Activated T-helper 2 cell treated with anti-CD3 and anti-CD28 coated beads, Interferon-gamma antibody, Interleukin-2, Interleukin-4, amounts not matched to agents 10 μg/mL and 5 μg/mL and 100 μg/mL, durations not matched to agents 14 hours and 24 hours and 36 hours (primary cell): ENCODE results near the gene ZBTB42. TPM values are rescaled to one million over a fixed set of nuclear protein-coding genes. Genes with fewer than 3 reads are reported as not detected.

ENCODE experiments used
- DNase-seq: peaks from one replicate; pipeline ENCODE4 v3.0.0; 2021; ENCODE audit warnings: low spot score
- H3K27ac Mint-ChIP-seq: one replicate; pipeline ENCODE4 v1.8.0; 2021; ENCODE audit warnings: mixed read lengths
- H3K27me3 Mint-ChIP-seq: one replicate; pipeline ENCODE4 v1.8.0; 2021; ENCODE audit warnings: low read depth, mixed read lengths
- H3K36me3 Mint-ChIP-seq: one replicate; pipeline ENCODE4 v1.8.0; 2021; ENCODE audit warnings: low read depth, mixed read lengths
- H3K4me1 Mint-ChIP-seq: one replicate; pipeline ENCODE4 v1.8.0; 2021; ENCODE audit warnings: low read depth, mixed read lengths
- H3K4me3 Mint-ChIP-seq: one replicate; pipeline ENCODE4 v1.8.0; 2021; ENCODE audit warnings: low read depth, mild to moderate bottlenecking, moderate library complexity, mixed read lengths
- H3K9me3 Mint-ChIP-seq: one replicate; pipeline ENCODE4 v1.8.0; 2021; ENCODE audit warnings: mixed read lengths
- intact Hi-C: fragments of 100-400 bp; cut with micrococcal nuclease; formaldehyde crosslinking; loops from one replicate; pipeline ENCODE4 v1.15.1; 2023
- total RNA-seq: library from RNA; stranded (reverse); gene quantifications from 2 replicates; pipeline ENCODE4 v1.2.3, GENCODE V29; 2022

Gene ZBTB42
- total RNA-seq, 1 donor from 2014 or later = 5.4 TPM

DNA sequence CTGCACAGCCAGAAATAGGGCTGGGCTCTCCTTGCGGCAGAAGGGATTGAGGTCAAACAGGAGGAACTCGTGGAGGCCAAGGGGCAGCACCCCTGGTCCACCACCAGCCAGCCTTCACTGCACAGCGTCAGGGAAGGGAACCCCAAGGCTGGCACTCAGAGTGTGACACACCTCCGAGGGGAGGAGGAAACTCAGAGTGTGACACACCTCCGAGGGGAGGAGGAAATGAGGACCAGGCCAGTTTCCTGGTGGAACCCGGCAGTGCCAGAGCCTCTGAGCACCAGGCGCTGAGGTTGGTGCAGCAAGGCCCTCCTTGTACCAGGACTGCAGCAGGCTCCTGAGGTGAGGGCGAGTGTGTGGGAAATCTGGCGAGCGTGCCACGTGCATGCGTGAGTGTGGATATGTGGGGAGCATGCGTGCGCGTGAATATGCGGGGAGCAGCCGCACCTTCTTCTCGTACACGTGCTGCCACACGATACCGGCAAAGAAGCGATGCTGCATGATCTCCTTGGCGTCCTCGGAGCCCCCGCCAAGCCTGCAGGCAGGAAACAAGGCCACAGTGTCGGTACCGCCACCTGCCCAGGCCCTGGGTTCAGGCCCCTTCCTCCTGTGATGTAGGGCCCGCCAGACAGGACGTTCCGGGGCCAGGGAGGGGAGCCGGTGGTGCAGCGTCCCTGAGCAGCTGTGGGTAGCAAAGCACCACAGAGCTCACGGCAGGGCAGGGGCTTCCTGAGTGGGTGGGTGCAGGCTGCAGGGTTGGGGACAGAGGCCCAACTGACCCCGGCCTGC, 28.8 kb upstream of the ZBTB42 start:
- peaks cover 58% of the 10 kb centered on the region for H3K36me3 Mint-ChIP-seq
- H3K4me1 Mint-ChIP-seq = peaks cover 4% of the 10 kb centered on the region
- H3K4me3 Mint-ChIP-seq = no peak overlapping the region
- H3K27me3 Mint-ChIP-seq = no peaks in the 10 kb centered on the region
- peaks cover 3% of the 10 kb centered on the region for H3K9me3 Mint-ChIP-seq
- DNase-seq = no peak
- intact Hi-C loops = no loop called here
- H3K27ac Mint-ChIP-seq = no peak overlapping the region

DNA sequence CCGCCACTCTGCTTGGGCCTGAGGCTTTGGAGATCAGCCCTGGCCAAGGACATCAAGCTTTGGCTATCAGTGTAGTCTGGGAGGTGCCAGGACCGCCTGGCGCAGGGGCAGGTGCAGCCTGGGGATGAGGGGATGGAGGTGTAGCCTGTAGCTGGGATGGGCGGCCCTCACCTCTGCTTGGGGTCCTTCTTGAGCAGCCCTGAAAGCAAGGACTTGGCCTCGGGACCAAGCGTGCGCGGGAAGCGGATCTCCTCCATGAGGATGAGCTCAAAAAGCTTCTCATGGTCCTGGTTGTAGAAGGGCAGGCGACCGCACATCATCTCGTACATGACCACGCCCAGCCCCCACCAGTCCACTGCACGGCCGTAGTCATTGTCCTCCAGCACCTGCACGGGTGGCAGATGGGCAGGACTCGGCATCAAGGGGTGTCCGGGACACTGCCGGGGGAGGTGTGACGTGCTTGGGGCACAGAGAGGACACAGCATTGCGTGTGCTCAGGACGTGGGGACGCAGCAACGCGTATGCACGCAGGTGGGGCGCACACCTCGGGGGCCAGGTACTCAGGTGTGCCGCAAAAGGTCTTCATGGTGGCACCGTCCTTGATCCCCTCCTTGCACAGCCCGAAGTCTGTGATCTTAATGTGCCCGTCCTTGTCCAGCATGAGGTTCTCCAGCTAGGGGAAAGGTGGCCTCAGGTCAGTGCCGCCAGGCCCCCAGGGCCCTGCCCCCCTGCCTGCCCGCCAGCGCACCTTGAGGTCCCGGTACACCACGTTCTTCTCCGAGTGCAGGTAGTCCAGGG, 28.0 kb upstream of the ZBTB42 start:
- H3K4me1 Mint-ChIP-seq = peaks cover 4% of the 10 kb centered on the region
- intact Hi-C loops = no loop called here
- no peak for DNase-seq
- no peaks in the 10 kb centered on the region for H3K27me3 Mint-ChIP-seq
- H3K4me3 Mint-ChIP-seq = no peak overlapping the region
- H3K27ac Mint-ChIP-seq = no peak overlapping the region
- H3K9me3 Mint-ChIP-seq = peaks cover 3% of the 10 kb centered on the region
- H3K36me3 Mint-ChIP-seq = peaks cover 61% of the 10 kb centered on the region

DNA sequence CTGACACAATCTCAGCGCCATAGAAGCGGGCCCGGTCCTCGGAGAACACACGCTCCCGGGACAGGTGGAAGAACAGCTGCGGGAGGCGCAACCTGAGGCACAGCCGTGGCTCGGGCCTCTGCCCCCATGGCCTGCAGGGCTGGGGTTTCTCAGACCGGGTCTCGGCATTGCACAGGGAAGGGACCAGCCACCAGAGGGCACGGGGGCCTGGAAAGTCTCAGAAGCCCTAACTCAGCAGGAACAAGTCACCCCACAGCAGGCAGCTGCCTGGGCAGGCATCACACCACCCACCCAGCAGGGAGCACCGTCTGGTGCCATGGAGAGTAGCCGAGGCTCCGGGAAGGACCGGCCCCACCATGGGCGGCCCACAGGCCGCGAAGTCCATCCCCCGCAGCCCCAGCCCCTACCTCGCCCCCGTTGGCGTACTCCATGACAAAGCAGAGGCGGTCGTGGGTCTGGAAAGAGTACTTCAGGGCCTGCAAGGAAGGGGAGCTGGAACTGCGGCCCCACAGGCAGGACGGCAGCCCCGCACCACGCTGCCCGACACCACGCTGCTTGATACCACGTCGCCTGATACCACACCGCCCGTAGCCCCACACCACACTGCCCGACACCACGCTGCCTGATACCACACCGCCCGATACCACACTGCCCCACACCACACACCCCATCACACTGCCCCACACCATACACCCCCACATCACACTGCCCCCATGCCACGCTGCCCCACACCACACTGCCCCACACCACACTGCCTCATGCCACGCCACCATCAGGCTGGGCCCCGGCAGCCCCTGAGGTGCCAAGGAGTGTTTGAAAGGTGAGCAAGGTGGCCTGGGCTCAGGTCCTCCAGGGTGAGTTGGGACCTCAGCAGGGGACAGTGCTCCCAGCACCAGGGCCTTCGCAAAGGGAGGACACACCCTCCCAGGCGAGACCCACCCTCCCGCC, 27.1 kb upstream of the ZBTB42 start:
- Mint-ChIP-seq H3K27ac (no peak overlapping the region), H3K4me3 (no peak overlapping the region), H3K4me1 (peaks cover 4% of the 10 kb centered on the region), H3K36me3 (peaks cover 61% of the 10 kb centered on the region), H3K9me3 (peaks cover 3% of the 10 kb centered on the region), H3K27me3 (no peaks in the 10 kb centered on the region)
- DNase-seq = no peak
- intact Hi-C loops = no loop called here

DNA sequence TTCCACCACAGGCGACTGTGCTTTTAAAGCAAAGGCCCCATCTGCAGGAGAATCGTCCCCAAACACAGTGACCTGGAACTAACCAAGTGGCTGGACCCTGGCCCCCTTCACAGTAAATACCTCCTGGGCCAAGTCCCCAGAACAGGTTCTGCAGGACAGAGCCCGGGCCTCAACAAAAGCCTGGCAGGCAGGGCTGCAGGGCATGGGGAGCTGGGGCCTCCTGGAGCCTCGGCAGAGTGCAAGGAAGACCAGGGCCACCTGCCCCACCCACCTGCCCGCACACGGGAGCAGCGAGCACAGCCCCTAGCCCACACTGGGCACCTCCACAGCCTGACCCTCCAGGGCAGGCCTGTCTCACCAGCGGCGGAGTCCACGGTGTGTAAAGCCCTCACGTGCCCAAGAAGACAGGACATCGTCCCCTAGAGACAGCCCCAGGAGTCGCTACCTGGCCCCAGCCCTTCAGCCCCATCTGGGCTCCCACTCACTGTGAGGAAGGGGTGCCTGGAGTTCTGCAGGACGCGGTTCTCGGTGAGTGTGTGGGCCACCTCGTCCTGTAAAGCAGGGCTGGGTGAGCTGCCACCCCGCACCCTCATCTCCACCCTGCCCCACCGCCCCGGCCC, 26.3 kb upstream of the ZBTB42 start:
- peaks cover 1% of the 10 kb centered on the region for H3K4me1 Mint-ChIP-seq
- no peaks in the 10 kb centered on the region for H3K27me3 Mint-ChIP-seq
- H3K4me3 Mint-ChIP-seq = no peak overlapping the region
- peaks cover 3% of the 10 kb centered on the region for H3K9me3 Mint-ChIP-seq
- peaks cover 57% of the 10 kb centered on the region for H3K36me3 Mint-ChIP-seq
- no peak for DNase-seq
- intact Hi-C loops = no loop called here
- no peak overlapping the region for H3K27ac Mint-ChIP-seq

DNA sequence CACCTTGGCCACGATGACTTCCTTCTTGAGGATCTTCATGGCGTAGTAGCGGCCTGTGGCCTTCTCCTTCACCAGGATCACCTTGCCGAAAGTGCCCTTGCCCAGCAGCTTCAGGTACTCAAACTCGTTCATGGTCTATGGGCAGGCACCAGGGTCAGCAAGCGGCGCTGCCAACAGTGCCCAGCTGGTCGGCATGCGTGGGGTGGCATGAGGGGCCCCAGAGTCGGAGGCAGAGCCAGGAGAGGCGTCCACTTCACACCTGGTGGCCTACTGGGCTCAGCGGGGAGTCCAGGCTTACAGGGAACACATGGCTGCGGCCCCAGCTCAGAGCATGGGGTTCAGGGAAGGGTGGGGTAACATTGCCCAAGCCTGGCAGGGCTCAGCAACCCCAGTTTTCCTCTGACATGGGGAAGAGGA, 25.8 kb upstream of the ZBTB42 start:
- Mint-ChIP-seq H3K36me3 (peaks cover 52% of the 10 kb centered on the region), H3K4me3 (no peak overlapping the region), H3K27ac (no peak overlapping the region), H3K27me3 (no peaks in the 10 kb centered on the region), H3K4me1 (no peaks in the 10 kb centered on the region), H3K9me3 (peaks cover 3% of the 10 kb centered on the region)
- DNase-seq = no peak
- intact Hi-C loops = no loop called here

DNA sequence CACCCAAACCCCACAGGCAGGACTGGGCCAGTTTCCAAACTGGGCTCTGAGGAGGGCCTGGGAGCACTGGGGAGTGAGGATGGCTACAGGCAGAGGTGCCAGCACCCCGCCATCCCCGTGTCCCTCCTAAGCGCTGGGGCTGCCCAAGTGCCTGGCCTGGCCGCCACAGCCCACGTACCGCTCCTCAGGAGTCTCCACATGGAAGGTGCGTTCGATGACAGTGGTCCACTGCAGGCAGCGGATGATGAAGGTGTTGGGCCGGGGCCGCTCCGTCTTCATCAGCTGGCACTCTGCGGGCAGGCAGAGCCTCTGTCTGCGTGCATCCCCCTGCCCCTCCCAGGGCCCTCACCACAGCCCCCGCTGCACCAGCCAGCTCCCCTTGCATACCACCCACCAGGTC, 24.4 kb upstream of the ZBTB42 start:
- Mint-ChIP-seq H3K36me3 (peaks cover 40% of the 10 kb centered on the region), H3K9me3 (no peaks in the 10 kb centered on the region), H3K4me3 (no peak overlapping the region), H3K27ac (no peak overlapping the region), H3K27me3 (no peaks in the 10 kb centered on the region), H3K4me1 (no peaks in the 10 kb centered on the region)
- no peak for DNase-seq
- intact Hi-C loops = no loop called here

DNA sequence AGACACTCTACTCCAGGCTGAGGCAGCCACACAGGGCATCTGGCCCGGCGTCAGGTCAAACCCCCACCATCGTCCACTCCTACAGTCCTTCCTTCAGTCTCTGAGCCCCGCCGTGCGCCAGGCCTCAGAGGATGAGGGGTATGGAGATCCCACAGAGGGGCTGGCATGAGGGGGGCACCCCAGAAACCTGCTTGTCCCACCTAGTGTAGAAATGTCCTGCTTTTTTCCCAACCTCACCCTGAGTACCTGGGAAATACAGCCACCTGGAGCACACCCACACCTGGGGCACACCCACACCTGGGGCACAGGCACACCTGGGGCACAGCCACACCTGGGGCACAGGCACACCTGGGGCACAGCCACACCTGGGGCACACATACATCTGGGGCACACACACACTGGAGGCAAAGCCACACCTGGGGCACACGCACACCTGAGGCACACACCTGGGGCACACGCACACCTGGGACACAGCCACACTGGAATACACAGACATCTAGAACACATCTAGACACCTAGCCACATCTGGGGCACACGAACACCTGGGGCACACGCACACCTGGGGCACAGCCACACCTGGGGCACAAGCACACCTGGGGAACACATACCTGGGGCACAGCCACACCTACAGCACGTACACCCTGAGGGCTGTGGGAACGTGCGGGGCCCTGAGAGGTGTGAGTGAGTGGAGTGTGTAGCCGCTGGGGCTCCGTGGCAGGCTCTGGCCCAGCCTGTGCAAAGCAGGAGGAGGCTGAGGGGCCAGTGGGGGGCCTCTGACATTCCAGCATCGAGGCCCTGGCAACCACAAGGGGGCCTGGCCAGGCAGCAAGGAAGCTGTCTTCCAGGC, 23.7 kb upstream of the ZBTB42 start:
- H3K27ac Mint-ChIP-seq = no peak overlapping the region
- H3K27me3 Mint-ChIP-seq = no peaks in the 10 kb centered on the region
- no peak for DNase-seq

DNA sequence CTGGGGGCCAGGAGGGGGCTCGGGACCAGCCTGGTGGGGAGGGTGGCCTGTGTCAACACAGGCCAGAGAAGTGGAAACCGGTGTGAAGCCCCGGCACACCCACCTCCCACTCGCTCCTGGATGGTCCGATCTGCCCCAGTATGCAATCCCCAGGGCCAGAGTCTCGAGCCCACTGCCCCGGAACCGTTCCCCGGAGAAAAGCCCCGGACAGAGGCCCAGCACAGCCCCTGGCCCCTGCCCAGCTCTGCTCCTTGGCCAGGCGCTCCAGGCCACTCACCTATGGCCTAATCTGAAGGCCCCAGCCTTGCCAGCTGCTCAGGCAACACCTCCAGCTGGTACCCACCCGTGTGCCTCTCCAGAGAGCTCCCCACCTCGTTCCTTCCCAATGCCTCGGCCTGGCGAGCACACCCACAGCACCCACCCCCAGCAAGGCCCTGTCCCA, 23.1 kb upstream of the ZBTB42 start:
- H3K36me3 Mint-ChIP-seq = peaks cover 27% of the 10 kb centered on the region
- H3K27ac Mint-ChIP-seq = no peak overlapping the region
- no peak overlapping the region for H3K4me3 Mint-ChIP-seq
- no peaks in the 10 kb centered on the region for H3K9me3 Mint-ChIP-seq
- H3K27me3 Mint-ChIP-seq = no peaks in the 10 kb centered on the region
- DNase-seq = no peak
- intact Hi-C loops = no loop called here
- H3K4me1 Mint-ChIP-seq = no peaks in the 10 kb centered on the region

More for the DNA sequence above, 23.7 kb upstream of the ZBTB42 start:
- no peaks in the 10 kb centered on the region for H3K9me3 Mint-ChIP-seq
- no peak overlapping the region for H3K4me3 Mint-ChIP-seq
- intact Hi-C loops = no loop called here
- H3K36me3 Mint-ChIP-seq = peaks cover 33% of the 10 kb centered on the region
- no peaks in the 10 kb centered on the region for H3K4me1 Mint-ChIP-seq

DNA sequence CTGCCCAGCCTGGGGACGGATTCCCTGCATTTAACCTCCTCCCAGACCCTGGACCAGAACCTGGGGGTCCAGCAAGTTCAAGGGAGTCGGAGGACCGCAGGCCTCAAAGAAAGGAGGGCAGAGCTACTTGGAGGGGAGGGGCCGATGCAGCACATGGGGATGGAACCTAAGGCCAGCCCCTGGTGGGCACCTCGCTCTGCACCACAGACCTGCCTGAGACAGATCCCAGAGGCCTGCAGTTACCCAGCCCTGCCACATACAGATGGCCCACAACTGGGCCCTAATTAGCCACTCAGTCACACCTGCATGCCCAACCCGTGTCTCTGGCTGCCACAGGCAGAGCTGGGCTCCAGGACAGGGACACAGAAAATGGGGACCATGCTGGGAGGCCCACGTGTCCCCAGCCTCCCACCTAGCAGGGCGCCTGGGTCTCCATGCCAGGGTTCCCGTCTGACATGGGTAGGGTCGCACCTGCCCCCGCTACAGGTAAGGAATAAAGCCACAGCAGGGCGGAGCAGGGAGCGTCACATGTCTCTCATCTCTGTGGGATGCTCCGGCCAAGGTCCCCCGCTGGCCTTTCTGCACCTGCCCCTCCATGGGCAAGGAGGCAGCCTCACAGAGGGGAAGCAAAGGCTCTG, 22.1 kb upstream of the ZBTB42 start:
- Mint-ChIP-seq H3K4me1 (no peaks in the 10 kb centered on the region), H3K27ac (no peak overlapping the region), H3K27me3 (no peaks in the 10 kb centered on the region), H3K36me3 (peaks cover 18% of the 10 kb centered on the region), H3K9me3 (no peaks in the 10 kb centered on the region), H3K4me3 (no peak overlapping the region)
- DNase-seq = no peak
- intact Hi-C loops = no loop called here

DNA sequence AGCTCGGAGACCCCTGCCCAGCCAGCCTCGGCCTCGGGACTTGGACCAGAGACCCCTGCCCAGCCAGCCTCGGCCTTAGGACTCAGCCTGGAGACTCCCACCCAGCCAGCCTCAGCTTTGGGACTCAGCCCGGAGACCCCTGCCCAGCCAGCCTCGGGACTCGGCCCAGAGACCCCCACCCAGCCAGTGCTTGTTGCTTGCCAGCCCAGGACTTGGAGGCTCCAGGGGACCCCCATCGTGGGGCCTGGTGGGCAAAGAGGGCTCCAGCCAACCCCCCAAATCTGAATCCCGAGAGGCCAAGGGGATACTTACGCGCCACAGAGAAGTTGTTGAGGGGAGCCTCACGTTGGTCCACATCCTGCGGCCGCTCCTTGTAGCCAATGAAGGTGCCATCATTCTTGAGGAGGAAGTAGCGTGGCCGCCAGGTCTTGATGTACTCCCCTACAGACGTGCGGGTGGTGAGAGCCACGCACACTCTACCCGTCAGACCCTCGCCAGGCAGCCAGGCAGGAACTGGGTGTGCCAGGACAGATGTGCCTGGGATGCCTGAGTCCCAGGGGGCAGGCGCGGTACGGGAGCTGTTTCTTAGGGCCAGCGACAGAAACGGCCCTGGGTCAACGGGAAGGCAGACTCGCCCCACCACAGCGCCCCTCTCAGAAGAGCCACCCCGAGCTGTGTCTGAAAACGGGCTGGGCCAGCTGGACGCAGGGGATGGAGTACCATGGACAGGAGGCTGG, 21.0 kb upstream of the ZBTB42 start:
- H3K36me3 Mint-ChIP-seq = peaks cover 16% of the 10 kb centered on the region
- H3K4me1 Mint-ChIP-seq = no peaks in the 10 kb centered on the region
- no peak for DNase-seq
- no peak overlapping the region for H3K4me3 Mint-ChIP-seq
- no peak overlapping the region for H3K27ac Mint-ChIP-seq
- H3K27me3 Mint-ChIP-seq = no peaks in the 10 kb centered on the region
- no peaks in the 10 kb centered on the region for H3K9me3 Mint-ChIP-seq
- intact Hi-C loops = no loop called here

DNA sequence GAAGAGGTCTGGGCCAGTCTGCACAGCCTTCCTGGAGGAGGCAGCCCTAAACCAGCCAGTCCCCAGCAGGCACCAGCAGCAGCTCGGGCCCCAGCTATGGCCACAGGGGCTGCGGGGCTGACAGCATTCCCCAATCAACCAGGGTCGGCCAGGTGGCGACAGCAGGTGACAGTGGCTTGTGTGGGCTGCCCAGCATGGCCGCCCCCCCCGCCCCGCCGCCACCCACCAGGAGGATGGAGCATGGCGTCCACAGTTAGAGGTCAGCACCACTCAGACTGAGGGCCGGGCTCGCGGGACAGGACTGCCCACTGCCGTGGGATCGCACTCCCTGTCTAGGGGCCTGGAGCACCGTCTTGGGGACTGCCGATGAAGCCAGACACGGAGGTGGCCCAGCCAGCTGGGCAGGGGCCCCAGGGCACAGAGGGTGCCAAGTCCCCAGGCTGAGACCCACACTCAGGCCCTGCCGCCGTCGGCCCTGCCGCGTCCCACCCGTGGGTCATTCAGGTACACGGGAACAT, 20.3 kb upstream of the ZBTB42 start:
- no peak for DNase-seq
- peaks cover 16% of the 10 kb centered on the region for H3K36me3 Mint-ChIP-seq
- H3K9me3 Mint-ChIP-seq = no peaks in the 10 kb centered on the region
- no peaks in the 10 kb centered on the region for H3K4me1 Mint-ChIP-seq
- no peak overlapping the region for H3K4me3 Mint-ChIP-seq
- no peak overlapping the region for H3K27ac Mint-ChIP-seq
- H3K27me3 Mint-ChIP-seq = no peaks in the 10 kb centered on the region
- intact Hi-C loops = no loop called here
